PC-3 (cell line): ENCODE data around the gene CEP85L.

Source experiments
- EZH2 ChIP-seq: fragments of 300-600 bp; sonication (generic); IDR thresholded peaks from one replicate; pipeline ENCODE4 v1.6.1; 2017; ENCODE audit warnings: antibody characterized with exemption, mild to moderate bottlenecking, low read length; ENCODE audit not compliant: unreplicated experiment
- TF ChIP-seq, protein P1 (sequence below): fragments of 300-600 bp; sonication (generic); conservative IDR thresholded peaks from 2 replicates; pipeline ENCODE4 v1.5.1; 2017; ENCODE audit warnings: antibody characterized with exemption, low read depth, mild to moderate bottlenecking, low read length

DNA sequence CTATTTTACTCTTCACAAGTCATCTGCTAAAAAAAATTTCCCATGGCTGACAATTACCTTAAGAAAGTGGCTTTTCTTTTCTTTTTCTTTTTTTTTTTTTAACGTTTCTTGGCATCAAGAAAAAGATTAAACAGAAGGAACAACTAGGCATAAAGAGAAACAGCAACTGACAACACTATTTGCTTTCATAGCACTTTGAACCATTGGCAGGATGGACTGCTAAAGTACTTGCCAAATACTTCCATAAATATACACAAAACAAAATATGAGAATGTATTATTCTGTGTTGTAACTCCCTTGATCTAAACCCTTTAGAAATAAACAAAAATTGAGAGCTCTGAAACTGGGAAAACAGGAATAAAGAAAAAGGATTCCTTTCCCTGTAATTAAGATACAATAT, 123.3 kb downstream of the CEP85L start:
- TF ChIP-seq, protein P1, sequence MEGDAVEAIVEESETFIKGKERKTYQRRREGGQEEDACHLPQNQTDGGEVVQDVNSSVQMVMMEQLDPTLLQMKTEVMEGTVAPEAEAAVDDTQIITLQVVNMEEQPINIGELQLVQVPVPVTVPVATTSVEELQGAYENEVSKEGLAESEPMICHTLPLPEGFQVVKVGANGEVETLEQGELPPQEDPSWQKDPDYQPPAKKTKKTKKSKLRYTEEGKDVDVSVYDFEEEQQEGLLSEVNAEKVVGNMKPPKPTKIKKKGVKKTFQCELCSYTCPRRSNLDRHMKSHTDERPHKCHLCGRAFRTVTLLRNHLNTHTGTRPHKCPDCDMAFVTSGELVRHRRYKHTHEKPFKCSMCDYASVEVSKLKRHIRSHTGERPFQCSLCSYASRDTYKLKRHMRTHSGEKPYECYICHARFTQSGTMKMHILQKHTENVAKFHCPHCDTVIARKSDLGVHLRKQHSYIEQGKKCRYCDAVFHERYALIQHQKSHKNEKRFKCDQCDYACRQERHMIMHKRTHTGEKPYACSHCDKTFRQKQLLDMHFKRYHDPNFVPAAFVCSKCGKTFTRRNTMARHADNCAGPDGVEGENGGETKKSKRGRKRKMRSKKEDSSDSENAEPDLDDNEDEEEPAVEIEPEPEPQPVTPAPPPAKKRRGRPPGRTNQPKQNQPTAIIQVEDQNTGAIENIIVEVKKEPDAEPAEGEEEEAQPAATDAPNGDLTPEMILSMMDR = no peak
- TF ChIP-seq EZH2 = no peak
